ENCODE data around the gene OR6B2.
"Not testable (repeated sequence)": the region's sequence is repeated elsewhere in the genome, so short reads cannot be mapped to it uniquely, and the experiment has no call there.

Gene OR6B2

DNA sequence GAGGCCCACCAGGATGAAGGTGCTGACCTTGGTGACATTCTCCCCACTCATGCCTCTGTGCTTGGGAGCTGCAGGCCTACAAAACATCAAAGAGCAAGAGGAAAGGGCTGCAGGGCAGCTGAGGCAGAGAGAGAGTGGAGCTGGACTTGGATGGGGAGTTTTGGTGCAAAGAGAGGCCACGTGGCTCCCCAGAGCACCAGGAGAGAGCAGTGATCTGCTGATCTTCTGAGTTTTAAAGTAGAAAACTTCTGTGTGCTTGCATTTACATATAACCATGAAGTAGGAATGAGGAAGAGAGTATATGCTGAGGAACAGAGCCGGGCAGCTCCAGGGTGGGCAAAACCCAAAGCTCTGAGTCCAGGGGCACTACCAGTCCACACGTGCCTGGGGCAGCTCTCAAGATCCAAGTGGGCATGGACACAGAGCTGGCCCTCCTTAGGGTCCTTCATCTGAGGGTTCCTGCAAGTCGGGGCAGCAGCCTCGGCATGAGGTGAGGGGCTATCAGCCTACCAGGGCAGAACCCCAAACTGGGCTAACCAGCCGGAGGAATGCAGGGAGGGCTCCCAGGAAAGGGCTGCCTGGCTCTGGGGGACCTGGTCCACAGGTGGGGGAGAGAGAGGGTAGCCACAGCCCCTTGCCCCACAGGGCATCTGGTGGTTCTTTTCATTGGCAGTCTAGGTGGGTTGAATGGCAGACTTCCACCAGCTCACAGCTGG is at the start of gene OR6B2:
TSS of gene OR6B2 (minus strand) at position 51 of the 716 bp plus-strand sequence. CDS start at position 51, 0 bp downstream.
- no peak for DNase-seq

DNA sequence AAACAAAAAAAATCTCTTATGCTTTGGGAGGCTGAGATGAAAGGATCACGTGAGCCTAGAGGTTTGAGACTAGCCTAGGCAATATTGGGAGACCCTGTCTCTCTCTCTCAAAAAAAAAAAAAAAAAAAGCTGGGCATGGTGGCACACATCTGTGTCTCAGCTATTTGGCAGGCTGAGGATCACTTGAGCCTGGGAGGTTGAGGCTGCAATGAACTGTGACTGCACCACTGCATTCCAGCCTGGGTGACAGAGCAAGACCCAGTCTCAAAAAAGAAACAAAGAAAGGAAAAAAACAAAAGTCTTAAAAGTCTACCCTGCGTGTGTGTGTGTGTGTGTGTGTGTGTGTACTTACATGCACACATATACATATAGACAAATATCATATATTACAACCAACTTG is 48.4 kb upstream of the OR6B2 start:
- no peak for DNase-seq

- no peak for DNase-seq
Observed at GRCh38 chr2:240077442-240077841, 47.2 kb upstream of the OR6B2 start.

DNA sequence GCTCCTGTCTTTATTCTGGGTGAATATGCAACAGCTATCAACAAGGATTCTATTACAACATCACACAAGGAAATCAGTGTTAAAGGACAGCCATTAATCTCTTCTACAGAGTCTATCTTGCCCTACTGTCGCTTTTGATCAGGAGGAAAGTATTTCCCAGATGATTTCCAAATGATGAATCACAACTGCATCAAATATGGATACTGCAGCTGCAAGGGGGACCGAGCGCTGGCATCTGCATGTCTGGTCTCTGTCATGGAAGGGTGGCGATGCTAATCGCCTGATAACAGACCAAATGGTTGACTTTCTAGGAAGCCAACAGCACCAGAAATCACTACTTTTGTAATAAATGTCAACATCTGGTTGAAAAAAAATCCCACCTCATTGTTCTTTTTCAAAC is 44.3 kb upstream of the OR6B2 start:
- no peak for DNase-seq

DNA sequence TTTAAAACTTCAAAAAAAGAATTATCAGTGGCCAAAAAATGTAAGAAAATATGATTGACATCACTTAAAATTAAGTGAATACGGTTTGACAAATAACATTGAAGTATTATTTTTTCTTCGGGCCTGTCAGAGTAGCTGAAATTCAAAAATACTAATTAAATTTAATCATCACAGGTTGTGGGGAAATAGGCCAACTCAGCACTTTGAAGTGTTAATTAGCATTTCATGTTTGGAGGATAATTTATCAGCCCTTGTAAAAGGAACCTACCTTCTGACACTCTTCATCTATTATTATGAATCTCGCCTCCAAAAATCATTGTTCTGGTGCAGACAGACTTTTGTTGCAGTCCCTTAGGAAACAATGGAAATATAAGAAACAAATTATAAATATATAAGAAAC is 40.7 kb upstream of the OR6B2 start:
- no peak for DNase-seq

DNA sequence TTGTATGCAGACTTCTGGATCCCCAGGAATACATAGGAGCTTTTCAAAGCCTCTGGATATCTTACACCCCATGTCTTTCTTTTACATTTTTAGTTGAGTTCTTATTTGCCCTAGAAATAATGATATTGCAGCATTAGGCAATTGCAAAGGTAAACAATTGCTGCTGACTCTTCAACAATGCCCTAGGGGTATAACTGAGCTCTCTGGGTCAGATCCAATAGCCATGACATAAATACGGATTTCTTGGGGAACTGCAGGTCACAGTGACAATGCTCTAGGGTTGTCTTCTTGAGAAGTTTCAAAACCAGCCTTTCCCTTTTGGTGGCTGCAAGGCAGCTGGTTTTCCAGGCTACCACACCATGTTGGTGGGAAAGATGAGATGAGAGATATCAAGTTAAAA is 39.6 kb upstream of the OR6B2 start:
- no peak for DNase-seq

GRCh38 chr2:240068193-240068592 is 38.0 kb upstream of the OR6B2 start:
- no peak for DNase-seq

DNA sequence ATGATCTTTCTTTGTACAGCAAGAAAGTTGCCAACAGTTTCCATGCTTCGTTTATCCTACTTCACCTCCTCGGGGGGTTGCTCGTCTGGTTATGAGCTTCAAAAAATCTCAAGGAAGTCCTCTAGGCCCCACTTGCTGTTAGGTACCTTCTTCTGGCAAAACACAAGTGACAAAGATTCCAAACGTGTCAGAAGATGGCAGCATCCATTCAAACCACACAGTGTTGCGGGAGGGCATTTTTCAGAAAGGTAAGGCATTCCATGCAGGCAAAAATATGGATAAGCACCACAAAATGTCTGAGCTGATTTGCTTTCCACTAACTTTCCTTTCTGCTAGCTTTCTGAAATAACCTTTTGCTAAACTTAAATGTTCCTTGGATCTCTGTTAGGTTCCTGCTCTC is 36.3 kb upstream of the OR6B2 start:
- DNase-seq, result no peak

- no peak for DNase-seq
Observed at GRCh38 chr2:240064898-240065297, 34.7 kb upstream of the OR6B2 start.

DNA sequence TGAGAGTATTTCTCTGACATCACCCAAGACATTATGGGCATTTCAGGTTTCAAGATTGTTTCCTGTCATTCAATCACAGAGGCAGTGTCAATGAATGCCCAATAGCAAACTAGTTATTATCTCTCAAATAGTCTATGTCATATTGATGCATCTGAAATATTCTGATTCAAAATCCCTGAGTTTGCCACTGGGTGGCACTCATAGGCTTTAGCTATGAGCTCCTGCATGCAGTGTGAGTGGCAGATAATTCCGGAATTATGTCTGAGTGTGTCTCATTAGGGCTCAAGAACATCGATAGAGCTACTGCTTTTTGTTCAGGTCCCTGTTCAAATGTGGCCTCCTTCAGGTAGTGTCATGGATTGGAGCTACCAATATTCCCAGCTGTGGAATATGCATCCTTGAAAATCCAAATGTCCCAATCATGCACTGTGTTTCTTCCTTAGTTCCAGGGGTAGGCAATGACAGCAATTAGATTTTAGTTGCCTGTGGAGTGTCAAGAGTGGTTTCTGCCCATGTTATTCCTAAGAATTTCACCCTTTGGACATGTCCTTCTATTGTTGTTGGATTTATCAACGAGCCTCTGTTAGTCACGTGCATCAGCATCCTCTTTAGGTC is 30.9 kb upstream of the OR6B2 start:
- peak in 1 of 2 experiments; percentile 63 for DNase-seq

DNA sequence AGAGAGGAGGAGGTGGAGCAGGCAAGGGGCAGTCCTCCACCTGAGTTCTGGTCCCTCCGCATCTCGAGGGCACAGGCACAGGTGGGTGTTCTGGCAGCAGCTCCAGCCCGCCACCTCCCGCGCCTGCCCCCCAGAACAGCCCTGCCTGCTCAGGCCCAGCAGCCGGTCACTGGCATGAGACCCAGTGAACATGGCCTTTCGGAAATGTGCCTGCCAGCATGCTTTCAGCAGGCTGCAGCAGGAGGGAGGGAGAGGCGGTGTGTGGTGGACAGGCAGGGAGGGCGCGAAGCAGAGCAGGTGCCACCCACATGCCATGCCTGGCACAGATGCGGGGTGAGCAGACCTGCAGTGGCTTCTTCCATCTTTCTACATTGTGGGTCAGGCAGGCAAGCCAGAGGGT is 26.4 kb upstream of the OR6B2 start:
- DNase-seq, result no peak

DNA sequence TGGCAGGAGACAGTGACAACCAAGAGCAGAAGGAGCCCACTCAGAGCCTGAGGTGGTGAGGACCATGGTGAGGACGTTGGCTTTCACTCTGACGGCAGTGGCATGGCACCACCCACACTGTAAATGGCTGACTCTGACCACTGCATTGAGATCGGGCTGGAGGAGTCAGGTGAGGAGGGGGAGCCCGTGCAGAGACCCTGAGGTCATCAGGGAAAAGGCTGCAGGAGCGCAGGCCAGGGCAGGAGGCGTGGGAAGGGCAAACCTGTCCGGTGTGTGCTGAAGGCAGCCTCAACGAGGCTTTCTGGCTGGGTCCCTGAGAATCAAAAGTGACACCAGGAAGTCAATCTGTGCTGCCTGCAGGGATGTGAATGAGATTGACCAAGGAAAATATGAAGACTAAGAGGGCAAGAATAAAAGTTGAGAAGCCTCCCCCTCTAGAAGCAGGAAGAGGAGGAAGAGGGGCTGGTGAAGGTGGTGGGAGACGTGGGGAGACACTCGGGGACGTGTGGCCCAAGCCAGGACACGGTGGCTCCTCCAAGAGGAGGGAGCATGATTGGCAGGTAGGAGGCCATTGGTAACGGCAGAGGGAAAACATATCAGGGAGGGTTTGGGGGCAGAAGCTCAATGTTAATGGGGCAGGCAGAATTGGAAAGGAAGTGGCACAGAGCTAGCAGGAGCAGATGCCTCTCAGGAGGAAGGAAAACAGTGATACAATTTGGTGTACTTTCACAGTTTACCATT is 25.1 kb upstream of the OR6B2 start:
- no peak for DNase-seq

DNA sequence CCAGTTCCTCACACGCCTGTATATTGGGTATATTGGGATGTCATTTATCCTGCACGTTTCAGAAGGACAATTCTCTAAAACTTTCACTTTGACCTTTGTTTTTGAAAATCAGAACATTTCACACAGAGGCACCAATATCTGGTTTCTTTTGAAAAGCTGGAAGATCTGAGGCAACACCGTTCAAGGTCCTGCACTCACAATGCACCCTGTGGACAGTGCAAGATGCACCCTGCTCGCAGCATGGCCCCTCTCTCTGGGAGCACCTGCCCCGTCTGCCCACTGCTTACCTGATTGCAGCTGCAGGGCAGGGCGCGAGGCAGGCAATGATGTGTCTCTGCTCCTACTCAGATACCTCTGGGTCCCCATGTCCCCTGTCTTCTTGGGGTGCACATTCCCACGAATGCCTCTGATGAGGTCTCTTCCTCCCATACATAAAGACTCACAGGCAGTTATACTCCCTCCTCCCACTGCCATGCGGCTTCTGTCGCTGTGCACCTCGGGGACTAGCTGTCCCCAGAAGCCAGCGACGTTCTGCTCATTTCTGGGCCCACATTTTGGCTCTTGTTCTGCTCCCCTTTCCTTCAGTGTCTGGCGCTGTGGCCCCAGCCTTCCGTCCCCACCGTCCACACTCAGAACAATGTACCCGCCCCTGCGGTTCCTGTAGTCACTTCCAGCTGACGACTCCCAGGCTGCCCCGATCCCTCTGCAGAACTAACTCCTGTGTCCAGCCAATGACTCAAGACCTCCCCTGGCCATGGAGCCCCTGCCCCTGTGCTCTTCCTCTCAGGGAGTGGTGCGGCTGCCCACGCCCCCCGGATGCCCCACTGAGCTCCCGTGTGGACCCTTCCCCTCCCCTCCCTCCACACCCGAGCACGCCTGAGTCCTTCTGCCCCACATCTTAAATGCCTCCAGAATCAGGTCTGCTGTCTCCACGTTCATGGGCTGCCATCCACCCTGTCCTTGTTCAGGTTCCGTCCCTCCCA is 23.2 kb upstream of the OR6B2 start, which contains the start of gene OR6B3:
TSS of gene OR6B3 (minus strand) at position 349 of the 983 bp plus-strand sequence.
- DNase-seq, result no peak

DNA sequence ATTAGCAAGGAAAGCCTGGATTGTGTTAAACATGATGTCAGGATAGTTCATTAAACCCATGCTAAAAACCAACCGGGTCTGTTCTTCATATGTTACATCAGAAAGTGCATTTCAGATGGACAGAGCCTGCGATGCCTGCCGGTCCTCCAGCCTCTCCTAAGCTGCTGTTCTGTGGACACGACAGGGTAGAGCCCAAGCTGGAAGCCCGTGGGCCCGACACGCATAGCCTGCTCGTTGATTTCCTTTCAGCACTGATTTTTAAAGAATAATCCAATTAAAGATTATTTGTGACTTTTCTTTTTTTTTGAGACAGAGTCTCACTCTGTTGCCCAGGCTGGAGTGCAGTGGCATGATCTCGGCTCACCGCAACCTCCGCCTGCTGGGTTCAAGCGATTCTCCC is 22.3 kb upstream of the OR6B2 start:
- no peak for DNase-seq

DNA sequence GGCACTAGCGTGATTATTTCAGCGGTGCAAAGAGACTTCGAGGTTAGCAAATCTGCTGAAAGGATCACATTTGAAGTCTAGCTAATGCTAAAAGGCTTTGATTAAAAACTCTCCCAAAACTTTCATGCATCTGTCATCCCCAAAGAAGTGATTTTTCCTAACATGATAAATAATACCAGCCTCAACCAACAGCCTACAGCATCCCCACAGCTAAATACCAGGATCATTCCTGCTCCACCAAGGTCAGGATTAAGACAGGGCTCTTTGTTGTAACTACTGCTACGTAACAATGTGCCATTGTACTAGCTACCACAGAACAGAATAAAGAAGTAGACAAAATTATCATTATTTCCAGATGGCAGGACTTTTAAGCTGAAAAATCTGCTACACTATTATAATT is 21.5 kb upstream of the OR6B2 start:
- no peak for DNase-seq

DNA sequence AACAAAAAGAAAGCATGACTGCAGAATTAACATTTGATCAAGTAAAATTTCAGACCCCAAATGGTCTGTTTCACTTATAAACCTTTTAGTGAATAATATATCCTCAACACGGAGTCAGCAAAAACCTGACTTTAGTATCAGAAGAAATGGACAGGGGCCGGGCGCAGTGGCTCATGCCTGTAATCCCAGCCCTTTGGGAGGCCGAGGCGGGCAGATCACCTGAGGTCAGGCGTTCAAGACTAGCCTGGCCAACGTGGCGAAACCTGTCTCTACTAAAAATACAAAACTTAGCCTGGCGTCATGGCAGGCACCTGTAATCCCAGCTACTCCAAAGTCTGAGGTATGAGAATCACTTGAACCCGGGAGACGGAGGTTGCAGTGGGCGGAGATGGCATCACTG is 20.0 kb upstream of the OR6B2 start:
- no peak for DNase-seq

DNA sequence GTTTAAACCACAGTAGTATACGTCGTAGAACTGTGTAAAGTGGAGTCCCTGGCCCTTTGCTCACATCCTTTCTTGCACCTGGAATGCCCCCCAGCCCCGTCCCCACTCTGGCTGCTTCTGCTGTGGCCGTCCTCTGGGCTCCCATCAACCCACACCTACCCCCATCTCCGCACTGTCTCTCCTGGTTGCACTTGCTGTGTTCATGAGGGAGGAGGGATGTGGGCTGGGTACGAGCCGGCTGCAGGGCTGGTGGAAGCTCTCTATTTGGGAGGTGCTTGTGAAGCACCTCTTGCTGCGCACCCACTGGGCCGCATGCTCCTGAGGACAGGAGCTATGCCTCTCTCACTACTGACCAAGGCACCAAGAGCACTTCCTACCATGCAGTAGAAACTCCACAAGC is 18.0 kb upstream of the OR6B2 start:
- no peak for DNase-seq

GRCh38 chr2:240045098-240045497 is 14.9 kb upstream of the OR6B2 start:
- no peak for DNase-seq

DNA sequence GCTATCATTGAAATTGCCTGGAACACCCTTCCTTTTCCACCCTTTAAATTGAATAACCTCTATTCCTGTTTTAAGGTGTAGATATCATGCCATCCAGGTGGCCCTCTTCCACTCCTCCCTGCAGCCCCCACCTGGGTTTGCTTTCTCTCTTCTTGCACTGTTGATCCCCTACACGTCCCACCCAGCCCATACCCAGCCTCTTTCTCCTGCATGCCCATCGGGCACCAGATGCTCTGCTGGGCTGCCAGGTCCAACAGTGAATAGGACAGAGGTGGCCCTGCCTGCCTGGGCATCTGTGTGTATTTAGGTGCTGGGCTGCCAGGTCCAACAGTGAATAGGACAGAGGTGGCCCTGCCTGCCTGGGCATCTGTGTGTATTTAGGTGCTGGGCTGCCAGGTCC is 13.9 kb upstream of the OR6B2 start:
- not testable (repeated sequence) for DNase-seq

- DNase-seq, result no peak
Observed at GRCh38 chr2:240043279-240043989, 13.2 kb upstream of the OR6B2 start.

DNA sequence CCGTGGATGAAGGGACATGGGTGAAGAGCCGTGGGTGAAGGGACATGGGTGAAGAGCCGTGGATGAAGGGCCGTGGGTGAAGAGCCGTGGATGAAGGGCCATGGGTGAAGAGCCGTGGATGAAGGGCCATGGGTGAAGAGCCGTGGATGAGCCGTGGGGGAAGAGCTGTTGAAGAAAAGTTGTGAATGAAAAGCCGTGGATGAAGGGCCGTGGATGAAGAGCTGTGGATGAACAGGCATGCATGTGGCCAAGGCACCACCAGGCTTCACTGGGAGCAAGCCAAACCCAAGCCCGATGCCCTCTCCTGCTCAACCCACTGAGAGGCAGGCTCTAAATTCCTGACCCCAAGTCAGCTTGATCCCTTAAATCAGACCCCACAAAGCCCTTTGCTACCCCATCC is 12.5 kb upstream of the OR6B2 start:
- DNase-seq, result no peak

GRCh38 chr2:240041363-240041762 is 11.1 kb upstream of the OR6B2 start:
- DNase-seq, result no peak
